Adipose tissue (tissue), 3 donors: ENCODE data around the gene ASAP2. TPM values are rescaled to one million over a fixed set of nuclear protein-coding genes. Genes with fewer than 3 reads are reported as not detected.

Experiments used
- H3K27ac ChIP-seq: one replicate; pipeline ENCODE4 v1.5.1; 2013; ENCODE audit warnings: low read depth, low read length
- WGBS, 3 donors: extraction: QIAGEN DNeasy Blood & Tissue Kit; methylation state at CpG; one replicate each; pipeline ENCODE4 v1.1.7; 2013; 5-methylcytosine and 5-hydroxymethylcytosine counted together
- polyA plus RNA-seq, 3 donors: library from polyadenylated mRNA; stranded (reverse); fragments of 200-250 nt; gene quantifications; one replicate each; pipeline ENCODE4 v1.2.3, GENCODE V29; 2013
- donor health status: healthy with polysubstance abuse.
- donor health status: Bipolar disorder and iron deficiency.
- donor health status: healthy.

The ASAP2 gene
- polyA plus RNA-seq, 3 donors: 4.1 to 24.0 (median 12.5) TPM

GRCh38 chr2:9279426-9279825, 72.8 kb downstream of the ASAP2 start:
- no peak overlapping the region for H3K27ac ChIP-seq
- 71 to 87% (median 74%) methylated on average over 10 of the region's 10 CpGs for WGBS, 3 donors

- no peak overlapping the region for H3K27ac ChIP-seq
- 60 to 71% (median 67%) methylated on average over 8 of the region's 8 CpGs for WGBS, 3 donors
These were observed 73.6 kb downstream of the ASAP2 start for GRCh38 chr2:9280224-9280623.

- WGBS, 3 donors: 59 to 87% (median 74%) methylated on average over 7 of the region's 7 CpGs
- H3K27ac ChIP-seq: no peak overlapping the region
These were observed 74.5 kb downstream of the ASAP2 start for GRCh38 chr2:9281145-9281544.

GRCh38 chr2:9282128-9283112, 75.8 kb downstream of the ASAP2 start:
- WGBS, 3 donors: 77 to 89% (median 85%) methylated on average over 13 of the region's 13 CpGs
- H3K27ac ChIP-seq: no peak overlapping the region

- 75 to 86% (median 83%) methylated on average over 6 of the region's 6 CpGs for WGBS, 3 donors
- no peak overlapping the region for H3K27ac ChIP-seq
These were observed 78.1 kb downstream of the ASAP2 start for GRCh38 chr2:9284521-9285297.

- 67 to 82% (median 69%) methylated on average over 2 of the region's 2 CpGs for WGBS, 3 donors
- H3K27ac ChIP-seq: no peak overlapping the region
These were observed 78.8 kb downstream of the ASAP2 start for GRCh38 chr2:9285385-9285920.

GRCh38 chr2:9285921-9286320, 79.3 kb downstream of the ASAP2 start:
- H3K27ac ChIP-seq: no peak overlapping the region
- 96 to 98% (median 97%) methylated on average over 4 of the region's 4 CpGs for WGBS, 3 donors

- WGBS, 3 donors: 82 to 93% (median 90%) methylated on average over 12 of the region's 12 CpGs
- no peak overlapping the region for H3K27ac ChIP-seq
These were observed 80.2 kb downstream of the ASAP2 start for GRCh38 chr2:9286554-9287399.

GRCh38 chr2:9287400-9288045, 80.9 kb downstream of the ASAP2 start:
- no peak overlapping the region for H3K27ac ChIP-seq

GRCh38 chr2:9288233-9288632, 81.6 kb downstream of the ASAP2 start:
- WGBS, 3 donors: 74 to 98% (median 90%) methylated on average over 7 of the region's 7 CpGs
- H3K27ac ChIP-seq: no peak overlapping the region

More at GRCh38 chr2:9287400-9288045, 80.9 kb downstream of the ASAP2 start:
- 88 to 93% (median 89%) methylated on average over 15 of the region's 15 CpGs for WGBS, 3 donors

- no peak overlapping the region for H3K27ac ChIP-seq
- WGBS, 3 donors: 79 to 85% (median 85%) methylated on average over 5 of the region's 5 CpGs
These were observed 82.2 kb downstream of the ASAP2 start for GRCh38 chr2:9288681-9289338.

- H3K27ac ChIP-seq: no peak overlapping the region
- WGBS, 3 donors: 83 to 94% (median 87%) methylated on average over 12 of the region's 12 CpGs
These were observed 84.7 kb downstream of the ASAP2 start for GRCh38 chr2:9291331-9291730.

GRCh38 chr2:9291866-9292265, 85.3 kb downstream of the ASAP2 start:
- no peak overlapping the region for H3K27ac ChIP-seq
- WGBS, 3 donors: 92 to 97% (median 93%) methylated on average over 5 of the region's 5 CpGs

GRCh38 chr2:9292426-9292825, 85.8 kb downstream of the ASAP2 start:
- WGBS, 3 donors: 89 to 94% (median 93%) methylated on average over 4 of the region's 4 CpGs
- no peak overlapping the region for H3K27ac ChIP-seq

GRCh38 chr2:9294764-9295163, 88.2 kb downstream of the ASAP2 start:
- WGBS, 3 donors: 84 to 93% (median 91%) methylated on average over 6 of the region's 6 CpGs
- H3K27ac ChIP-seq: no peak overlapping the region

- H3K27ac ChIP-seq: no peak overlapping the region
- 97 to 99% (median 97%) methylated on average over 4 of the region's 4 CpGs for WGBS, 3 donors
These were observed 89.9 kb downstream of the ASAP2 start for GRCh38 chr2:9296559-9296958.

- no peak overlapping the region for H3K27ac ChIP-seq
- WGBS, 3 donors: 78 to 94% (median 88%) methylated on average over 6 of the region's 6 CpGs
These were observed 90.5 kb downstream of the ASAP2 start for GRCh38 chr2:9297156-9297555.
